ENCODE measurements around the gene STX5. TPM values are rescaled to one million over a fixed set of nuclear protein-coding genes. Genes with fewer than 3 reads are reported as not detected.
A peak's percentile ranks its signal among the peaks of the same experiment; 100 is the strongest.

Gene STX5
- total RNA-seq, 2 experiments from 2014 or later = 34.1 to 41.0 TPM

DNA sequence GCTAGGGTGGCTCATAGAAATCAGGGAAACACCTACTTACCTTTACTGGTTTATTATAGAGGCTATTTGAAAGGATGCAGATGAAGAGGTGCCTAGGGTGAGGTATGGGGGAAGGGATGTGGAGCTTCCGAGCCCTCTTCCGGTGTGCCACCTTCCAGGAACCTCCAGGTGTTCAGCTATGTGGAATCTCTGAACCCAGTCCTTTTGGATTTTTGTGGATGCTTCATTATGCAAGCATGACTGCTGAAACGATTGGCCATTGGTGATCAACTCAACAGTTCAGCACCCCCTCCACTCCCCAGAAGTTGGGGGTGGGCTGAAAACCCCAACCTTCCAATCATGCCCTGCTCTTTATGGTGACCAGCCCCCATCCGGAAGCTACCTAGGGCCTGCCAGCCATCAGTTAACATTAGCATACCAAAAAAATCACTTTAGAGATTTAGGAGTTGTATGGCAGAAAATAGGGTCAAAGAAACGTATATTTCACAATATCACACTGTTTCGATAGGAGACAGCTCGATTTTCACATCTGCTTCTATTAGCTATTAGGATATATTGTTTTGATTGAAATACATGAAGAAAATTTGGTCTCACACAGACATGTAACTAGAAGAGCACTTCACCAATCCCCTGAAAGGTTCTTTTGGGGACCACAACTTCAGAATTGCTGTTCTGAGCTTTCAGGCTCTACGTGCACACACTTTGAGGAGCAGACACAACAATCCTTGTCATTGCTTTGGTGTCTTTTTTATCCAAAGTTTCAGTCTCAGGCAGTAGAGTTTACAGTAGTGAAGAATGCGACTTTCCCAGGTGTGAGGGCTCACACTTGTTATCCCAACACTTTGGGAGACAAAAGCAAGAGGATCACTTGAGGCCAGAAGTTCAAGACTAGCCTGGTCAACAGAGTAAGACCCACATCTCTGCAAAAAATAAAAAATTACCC lies 73.7 kb downstream of the STX5 start:
- no peak overlapping the region for H3K27ac Mint-ChIP-seq
- POLR2A ChIA-PET = no interaction called here
- H3K27me3 Mint-ChIP-seq = no peaks in the 10 kb centered on the region

More for the DNA sequence above, 73.7 kb downstream of the STX5 start:
- Mint-ChIP-seq H3K36me3 (ENCODE audit: low read depth) (peaks cover 5% of the 10 kb centered on the region), H3K4me3 (no peak overlapping the region), H3K4me1 (peaks cover 26% of the 10 kb centered on the region), H3K9me3 (no peaks in the 10 kb centered on the region)
- DNase-seq = no peak
- CTCF ChIA-PET = interaction anchor here (0.5 to 5.1 kb wide), 5 partner anchors 13 to 74 kb away, joined by 3 to 34 read pairs (median 6); partner anchors contain the start of genes STX5, TAF6L and TMEM179B

Small RNA genes lying within 50 kb of the gene (microRNA-seq; reads per million reads assigned to microRNA genes)
- gene MIR6514 (ENCODE audit: borderline microRNAs expressed, borderline replicate concordance) (2.1 reads per million, percentile 5 among the genes with 10 or more reads in this experiment), gene MIR6748 (ENCODE audit: borderline microRNAs expressed, borderline replicate concordance) (not detected)

Other genes with a start within 250 kb of the STX5 start
- gene TUT1, start 240.5 kb downstream of the STX5 start, total RNA-seq = 10 to 100 TPM; 24.1 to 26.0 TPM
- gene MTA2, start 230.2 kb downstream of the STX5 start, total RNA-seq = 100 to 1,000 TPM; 270 to 299 TPM
- 100 to 1,000 TPM; 137 to 144 TPM for gene EML3, start 219.3 kb downstream of the STX5 start, total RNA-seq
- gene ROM1, start 218.8 kb downstream of the STX5 start, total RNA-seq = 1 to 10 TPM; 1.0 to 1.3 TPM
- gene B3GAT3, start 210.1 kb downstream of the STX5 start, total RNA-seq = 10 to 100 TPM; 63.4 to 71.1 TPM
- gene GANAB, start 185.4 kb downstream of the STX5 start, total RNA-seq = 100 to 1,000 TPM; 290 to 291 TPM
- 10 to 100 TPM; 26.3 to 27.6 TPM for gene INTS5, start 178.7 kb downstream of the STX5 start, total RNA-seq
- gene C11orf98, start 166.8 kb downstream of the STX5 start, total RNA-seq = 10 to 100 TPM; 86.0 to 93.9 TPM
- 10 to 100 TPM; 11.0 to 18.2 TPM for gene CSKMT, start 166.7 kb downstream of the STX5 start, total RNA-seq
- gene UQCC3, start 160.4 kb downstream of the STX5 start, total RNA-seq = 1 to 10 TPM; 6.7 to 7.4 TPM
- gene LBHD1, start 159.8 kb downstream of the STX5 start, total RNA-seq = 10 to 100 TPM; 19.5 to 21.3 TPM
- gene UBXN1, start 153.0 kb downstream of the STX5 start, total RNA-seq = 100 to 1,000 TPM; 126 to 146 TPM
- under 1 TPM; 0.17 to 0.40 TPM for gene LRRN4CL, start 142.5 kb downstream of the STX5 start, total RNA-seq
- 10 to 100 TPM; 28.3 to 41.0 TPM for gene BSCL2, start 124.6 kb downstream of the STX5 start, total RNA-seq
- gene GNG3, start 124.4 kb downstream of the STX5 start, total RNA-seq = not detected
- 10 to 100 TPM; 67.9 to 69.0 TPM for gene HNRNPUL2, start 104.6 kb downstream of the STX5 start, total RNA-seq
- gene TTC9C, start 103.6 kb downstream of the STX5 start, total RNA-seq = 10 to 100 TPM; 51.1 to 59.9 TPM
- 10 to 100 TPM; 14.3 to 18.5 TPM for gene ZBTB3, start 77.9 kb downstream of the STX5 start, total RNA-seq
- gene POLR2G, start 70.5 kb downstream of the STX5 start, total RNA-seq = 10 to 100 TPM; 87.2 to 99.8 TPM
- 10 to 100 TPM; 17.7 to 19.4 TPM for gene TAF6L, start 60.7 kb downstream of the STX5 start, total RNA-seq
- gene TMEM179B, start 44.6 kb downstream of the STX5 start, total RNA-seq = 10 to 100 TPM; 46.8 to 55.9 TPM
- gene TMEM223, start 40.0 kb downstream of the STX5 start, total RNA-seq = 10 to 100 TPM; 17.9 to 19.4 TPM
- 100 to 1,000 TPM; 110 to 121 TPM for gene NXF1, start 26.6 kb downstream of the STX5 start, total RNA-seq
- gene TEX54, start 790 bp upstream of the STX5 start, total RNA-seq = under 1 TPM in 1 of 2 experiments, not detected in 1; 0.48 TPM
- 10 to 100 TPM; 53.8 to 60.4 TPM for gene WDR74, start 7.5 kb upstream of the STX5 start, total RNA-seq
- gene SLC3A2, start 48.8 kb upstream of the STX5 start, total RNA-seq = 100 to 1,000 TPM; 153 to 157 TPM
- not detected for gene CHRM1, start 89.3 kb upstream of the STX5 start, total RNA-seq
- not detected for gene SLC22A6, start 152.9 kb upstream of the STX5 start, total RNA-seq
- gene SLC22A8, start 183.8 kb upstream of the STX5 start, total RNA-seq = not detected

All from activated CD4-positive, alpha-beta T cell treated with anti-CD3 and anti-CD28 coated beads, Interleukin-2, amount 10 ng/mL, durations not matched to agents 7 days and 5 days (primary cell).